Measurements from ENCODE around the gene HSD3B7. TPM values are rescaled to one million over a fixed set of nuclear protein-coding genes. Genes with fewer than 3 reads are reported as not detected.
A peak's percentile ranks its signal among the peaks of the same experiment; 100 is the strongest.

The HSD3B7 gene
- total RNA-seq, 1 donor from 2014 or later = 49.9 TPM

- DNase-seq (ENCODE audit: low read depth) = peak; percentile 80
Observed at GRCh38 chr16:30956601-30957455, 28.2 kb upstream of the HSD3B7 start.

GRCh38 chr16:30957456-30958174 is 27.4 kb upstream of the HSD3B7 start, which contains the start of gene SETD1A:
TSS of gene SETD1A (plus strand) at chr16:30957754. CDS start at chr16:30958732, 978 bp downstream.
- DNase-seq (ENCODE audit: low read depth) = peak; percentile 73

- peak; percentile 8 for DNase-seq (ENCODE audit: low read depth)
Observed at GRCh38 chr16:30958175-30959079, 26.6 kb upstream of the HSD3B7 start.

GRCh38 chr16:30961384-30961783 is 23.6 kb upstream of the HSD3B7 start:
- no peak for DNase-seq (ENCODE audit: low read depth)

- DNase-seq (ENCODE audit: low read depth) = no peak
Observed at GRCh38 chr16:30963925-30964511, 21.0 kb upstream of the HSD3B7 start.

- no peak for DNase-seq (ENCODE audit: low read depth)
Observed at GRCh38 chr16:30964574-30965226, 20.3 kb upstream of the HSD3B7 start.

GRCh38 chr16:30965436-30965835 is 19.6 kb upstream of the HSD3B7 start:
- DNase-seq (ENCODE audit: low read depth) = no peak

- DNase-seq (ENCODE audit: low read depth) = no peak
Observed at GRCh38 chr16:30966033-30966619, 18.9 kb upstream of the HSD3B7 start.

- DNase-seq (ENCODE audit: low read depth) = no peak
Observed at GRCh38 chr16:30967795-30968194, 17.2 kb upstream of the HSD3B7 start.

GRCh38 chr16:30969246-30969842 is 15.7 kb upstream of the HSD3B7 start:
- DNase-seq (ENCODE audit: low read depth) = no peak

GRCh38 chr16:30971298-30971697 is 13.7 kb upstream of the HSD3B7 start:
- no peak for DNase-seq (ENCODE audit: low read depth)

GRCh38 chr16:30972872-30973271 is 12.1 kb upstream of the HSD3B7 start:
- no peak for DNase-seq (ENCODE audit: low read depth)

- DNase-seq (ENCODE audit: low read depth) = no peak
Observed at GRCh38 chr16:30974348-30974747, 10.7 kb upstream of the HSD3B7 start.

GRCh38 chr16:30976486-30976885 is 8.5 kb upstream of the HSD3B7 start:
- DNase-seq (ENCODE audit: low read depth) = no peak

- no peak for DNase-seq (ENCODE audit: low read depth)
Observed at GRCh38 chr16:30977502-30977901, 7.5 kb upstream of the HSD3B7 start.

GRCh38 chr16:30979170-30980022 is 5.6 kb upstream of the HSD3B7 start:
- DNase-seq (ENCODE audit: low read depth) = no peak

- no peak for DNase-seq (ENCODE audit: low read depth)
Observed at GRCh38 chr16:30980023-30980371, 5.0 kb upstream of the HSD3B7 start.

GRCh38 chr16:30980434-30980833 is 4.6 kb upstream of the HSD3B7 start:
- no peak for DNase-seq (ENCODE audit: low read depth)

GRCh38 chr16:30980959-30981358 is 4.0 kb upstream of the HSD3B7 start:
- DNase-seq (ENCODE audit: low read depth) = no peak
